Epithelial cell of proximal tubule (primary cell): ENCODE results near the gene DTNBP1. TPM values are rescaled to one million over a fixed set of nuclear protein-coding genes. Genes with fewer than 3 reads are reported as not detected.

ENCODE experiments used
- DNase-seq: peaks from one replicate; pipeline ENCODE4 v3.0.0-alpha.2; 2011; ENCODE audit warnings: low read depth
- H3K4me3 ChIP-seq: 2 replicates; pipeline ENCODE4 v1.5.1; 2011; ENCODE audit warnings: low read depth, mild to moderate bottlenecking, low read length
- total RNA-seq: library from RNA; depleted of rRNA; stranded (reverse); fragments of >200 nt; gene quantifications from 2 replicates; pipeline ENCODE4 v1.2.3, GENCODE V29; 2015
- TF ChIP-seq, protein P1 (sequence below): conservative IDR thresholded peaks from 2 replicates; pipeline ENCODE4 v1.5.1; 2012; ENCODE audit warnings: low read depth, mild to moderate bottlenecking, low read length

The DTNBP1 gene
- total RNA-seq, 1 donor from 2014 or later = 6.3 TPM

DNA sequence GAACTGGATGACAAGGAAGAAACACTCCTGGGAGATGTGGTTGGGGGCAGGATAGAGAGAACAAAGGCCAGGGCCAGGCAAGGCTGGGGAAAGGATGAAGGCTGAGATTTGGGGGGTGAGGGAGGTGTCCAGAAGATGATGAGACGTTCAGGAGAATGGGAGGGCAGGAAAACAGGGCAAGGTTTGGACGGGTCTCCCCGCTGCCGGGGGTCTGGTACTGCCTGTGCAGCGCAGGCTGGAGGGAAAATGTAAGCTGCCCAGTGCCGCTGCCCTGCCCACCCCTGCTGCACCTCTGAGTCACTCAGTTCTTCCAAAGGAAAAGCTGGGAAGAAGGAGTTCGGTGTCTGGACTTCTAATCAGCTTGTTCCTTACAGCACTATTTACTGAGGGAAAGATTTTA is 130.9 kb downstream of the DTNBP1 start:
- no peak for DNase-seq
- TF ChIP-seq, protein P1, sequence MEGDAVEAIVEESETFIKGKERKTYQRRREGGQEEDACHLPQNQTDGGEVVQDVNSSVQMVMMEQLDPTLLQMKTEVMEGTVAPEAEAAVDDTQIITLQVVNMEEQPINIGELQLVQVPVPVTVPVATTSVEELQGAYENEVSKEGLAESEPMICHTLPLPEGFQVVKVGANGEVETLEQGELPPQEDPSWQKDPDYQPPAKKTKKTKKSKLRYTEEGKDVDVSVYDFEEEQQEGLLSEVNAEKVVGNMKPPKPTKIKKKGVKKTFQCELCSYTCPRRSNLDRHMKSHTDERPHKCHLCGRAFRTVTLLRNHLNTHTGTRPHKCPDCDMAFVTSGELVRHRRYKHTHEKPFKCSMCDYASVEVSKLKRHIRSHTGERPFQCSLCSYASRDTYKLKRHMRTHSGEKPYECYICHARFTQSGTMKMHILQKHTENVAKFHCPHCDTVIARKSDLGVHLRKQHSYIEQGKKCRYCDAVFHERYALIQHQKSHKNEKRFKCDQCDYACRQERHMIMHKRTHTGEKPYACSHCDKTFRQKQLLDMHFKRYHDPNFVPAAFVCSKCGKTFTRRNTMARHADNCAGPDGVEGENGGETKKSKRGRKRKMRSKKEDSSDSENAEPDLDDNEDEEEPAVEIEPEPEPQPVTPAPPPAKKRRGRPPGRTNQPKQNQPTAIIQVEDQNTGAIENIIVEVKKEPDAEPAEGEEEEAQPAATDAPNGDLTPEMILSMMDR = no peak
- no peak overlapping the region for H3K4me3 ChIP-seq

DNA sequence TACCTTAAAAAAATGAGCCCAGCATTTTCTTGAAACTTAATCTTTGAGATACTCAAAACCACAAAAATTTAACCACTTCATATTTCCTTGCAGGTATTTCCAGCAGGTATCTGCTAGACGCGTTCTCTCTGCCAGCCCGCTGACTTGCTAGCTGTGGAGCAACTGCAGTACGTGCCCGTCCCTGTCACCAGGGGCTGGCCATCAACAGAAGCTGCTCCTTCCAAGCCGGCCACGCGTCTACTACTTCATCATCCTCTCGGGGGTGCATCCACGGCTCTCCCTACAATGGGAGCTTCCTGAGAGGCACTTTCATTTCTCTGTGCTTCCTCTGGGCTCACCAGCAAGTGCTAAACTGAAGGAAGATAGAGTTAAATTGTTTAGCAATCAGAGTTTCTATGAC is 132.4 kb downstream of the DTNBP1 start:
- no peak overlapping the region for H3K4me3 ChIP-seq
- DNase-seq = no peak
- TF ChIP-seq, protein P1 = no peak

DNA sequence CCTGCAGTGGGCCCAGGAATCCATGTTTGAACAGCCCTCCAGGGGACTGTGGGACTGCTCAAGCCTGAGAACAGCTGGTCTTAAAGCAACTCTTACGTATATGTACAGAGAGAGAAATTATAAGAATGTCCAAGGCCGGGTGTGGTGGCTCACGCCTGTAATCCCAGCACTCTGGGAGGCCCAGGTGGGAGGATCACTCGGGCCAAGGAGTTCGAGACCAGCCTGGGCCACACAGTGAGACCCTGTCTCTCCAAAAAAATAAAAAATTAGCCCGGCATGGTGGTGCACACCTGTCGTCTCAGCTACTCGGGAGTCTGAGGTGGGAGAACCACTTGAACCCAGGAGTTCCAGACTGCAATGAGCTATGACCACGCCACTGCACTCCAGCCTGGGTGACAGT is 134.0 kb downstream of the DTNBP1 start:
- no peak overlapping the region for H3K4me3 ChIP-seq
- TF ChIP-seq, protein P1 = no peak
- no peak for DNase-seq

DNA sequence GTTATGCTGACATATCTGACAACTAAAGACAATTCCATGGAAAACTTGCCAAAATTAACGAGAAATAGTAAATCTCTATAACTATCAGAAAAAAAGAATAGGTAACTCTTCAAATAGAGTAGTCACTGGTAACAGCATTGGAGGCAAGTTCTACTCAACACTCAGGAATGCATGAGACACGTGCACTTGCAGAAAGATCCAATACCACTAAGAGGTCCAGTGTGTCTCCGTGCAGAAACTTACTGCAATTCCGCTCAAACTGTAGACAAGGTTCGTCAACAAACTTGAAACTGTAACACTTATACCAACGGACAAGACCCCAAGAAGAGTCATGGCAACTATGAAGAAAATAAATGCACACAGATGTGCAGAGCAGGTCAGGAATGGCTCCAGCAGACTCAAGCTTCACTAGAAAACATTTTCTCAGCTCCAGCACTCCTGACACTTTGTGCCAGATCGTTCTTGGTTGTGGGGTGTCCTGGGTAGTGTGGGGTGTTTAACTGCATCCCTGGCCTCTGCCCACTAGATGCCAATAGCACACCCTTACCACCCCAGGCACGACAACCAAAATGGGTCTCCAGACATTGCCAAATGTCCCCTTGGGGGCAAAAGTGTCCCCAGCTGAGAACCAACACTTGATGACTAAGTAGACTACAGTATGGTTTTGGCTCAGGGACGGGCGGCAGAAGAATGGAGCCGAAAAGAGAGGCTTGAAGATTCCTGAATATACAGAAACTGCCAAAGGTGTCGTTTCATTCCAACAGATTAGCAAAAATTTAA is 134.8 kb downstream of the DTNBP1 start:
- no peak for DNase-seq
- TF ChIP-seq, protein P1 = no peak
- no peak overlapping the region for H3K4me3 ChIP-seq

DNA sequence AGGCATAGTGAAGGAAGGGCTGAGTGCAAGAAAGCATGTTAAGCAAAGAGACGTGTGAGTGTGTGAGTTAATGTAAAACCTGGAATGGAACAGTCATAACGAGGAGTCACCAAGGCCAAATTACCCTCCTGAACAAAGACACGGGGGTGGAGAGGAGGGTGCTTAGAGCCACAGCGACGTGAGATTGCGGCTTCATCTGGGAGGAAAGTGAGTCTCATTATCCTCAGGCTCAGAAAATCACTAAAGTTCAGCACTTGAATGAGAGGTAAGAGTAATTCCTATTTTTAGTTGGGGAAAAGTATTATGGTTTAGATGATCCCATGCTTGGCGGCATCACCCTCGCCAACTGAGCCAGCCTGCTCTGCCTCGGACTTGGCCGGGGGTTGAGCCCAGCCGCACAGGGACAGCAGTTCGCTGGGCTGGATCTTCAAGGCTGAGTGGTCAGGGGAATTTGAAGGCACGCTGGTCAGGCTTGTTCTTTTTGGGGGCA is 136.6 kb downstream of the DTNBP1 start:
- peak overlapping the region; percentile 45 for H3K4me3 ChIP-seq
- TF ChIP-seq, protein P1 = no peak
- peak; percentile 94 for DNase-seq

DNA sequence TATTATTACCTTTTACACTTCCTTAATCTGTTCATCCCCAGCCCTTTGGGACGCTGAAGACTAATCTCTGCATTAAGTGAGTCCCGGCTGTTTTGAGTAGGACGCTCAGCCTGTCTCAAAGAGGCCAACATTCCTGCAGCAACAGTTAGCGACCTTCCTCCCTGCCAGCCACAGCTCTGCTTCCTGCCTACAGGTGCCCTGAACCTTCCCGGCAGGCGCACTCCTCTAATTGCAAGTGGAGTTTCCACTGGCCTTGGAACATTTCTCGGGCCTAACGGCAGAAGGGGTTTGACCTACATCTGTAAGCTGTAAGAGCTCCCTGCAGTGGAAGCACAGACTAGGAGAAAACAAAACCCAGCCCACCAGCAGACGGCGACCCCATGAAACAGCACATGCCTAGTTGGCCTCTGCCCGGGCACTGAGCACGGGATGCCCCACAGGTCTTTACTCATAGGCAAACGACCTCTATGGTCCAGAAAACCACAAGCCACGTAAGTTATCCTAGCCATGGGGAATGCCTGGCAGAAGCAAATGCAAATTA is 137.9 kb downstream of the DTNBP1 start:
- DNase-seq = no peak
- TF ChIP-seq, protein P1 = no peak
- no peak overlapping the region for H3K4me3 ChIP-seq
